NCI-H460 (cell line): ENCODE data around the gene IL1RL1. TPM values are rescaled to one million over a fixed set of nuclear protein-coding genes. Genes with fewer than 3 reads are reported as not detected.

Source experiments
- DNase-seq: peaks from one replicate; pipeline ENCODE4 v3.0.0-alpha.2; 2016; ENCODE audit warnings: low read depth; ENCODE audit errors: extremely low read depth
- total RNA-seq: library from RNA; depleted of rRNA; stranded (reverse); fragments of >200 nt; shearing (Covaris generic); gene quantifications from 2 replicates; pipeline ENCODE4 v1.2.3, GENCODE V29; 2014

IL1RL1 gene
- total RNA-seq, 1 experiment from 2014 or later = 4.5 TPM

GRCh38 chr2:102366406-102367112 is 55.2 kb downstream of the IL1RL1 start:
- no peak for DNase-seq

- DNase-seq = no peak
Measured at GRCh38 chr2:102367331-102367971, 56.1 kb downstream of the IL1RL1 start.

DNA sequence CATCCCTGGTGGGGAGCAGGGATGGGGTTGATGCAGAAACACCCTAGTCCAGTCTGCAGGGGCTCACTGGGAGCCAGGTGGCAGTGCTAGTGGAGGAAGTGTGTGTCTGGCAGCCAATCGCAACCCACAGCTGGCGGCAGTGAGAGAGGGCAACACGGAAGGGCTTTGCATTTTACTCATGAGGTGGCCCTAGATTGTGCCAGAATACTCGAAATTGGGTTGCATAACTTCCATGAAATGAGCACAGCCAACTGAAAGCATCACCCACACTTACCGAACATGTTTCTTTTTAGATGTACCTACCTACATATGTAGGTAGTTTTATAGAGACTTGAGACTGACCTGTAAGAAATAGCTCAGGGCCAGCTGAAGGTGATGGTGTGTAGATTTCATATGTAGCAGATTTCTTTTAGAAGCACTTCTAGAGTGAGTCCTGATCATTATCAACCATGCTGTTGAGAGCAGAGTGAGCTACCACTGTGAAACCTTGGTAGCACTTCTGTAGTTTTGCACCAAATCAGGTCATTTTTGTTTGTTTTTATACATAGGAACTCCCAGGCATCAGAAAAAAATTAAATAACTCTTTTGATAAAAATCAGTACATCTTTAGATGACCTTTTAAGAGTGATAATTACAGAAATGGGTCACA is 57.2 kb downstream of the IL1RL1 start:
- DNase-seq = no peak

GRCh38 chr2:102369866-102370265 is 58.5 kb downstream of the IL1RL1 start:
- no peak for DNase-seq

- DNase-seq = no peak
Measured at GRCh38 chr2:102376052-102376591, 64.8 kb downstream of the IL1RL1 start.

DNA sequence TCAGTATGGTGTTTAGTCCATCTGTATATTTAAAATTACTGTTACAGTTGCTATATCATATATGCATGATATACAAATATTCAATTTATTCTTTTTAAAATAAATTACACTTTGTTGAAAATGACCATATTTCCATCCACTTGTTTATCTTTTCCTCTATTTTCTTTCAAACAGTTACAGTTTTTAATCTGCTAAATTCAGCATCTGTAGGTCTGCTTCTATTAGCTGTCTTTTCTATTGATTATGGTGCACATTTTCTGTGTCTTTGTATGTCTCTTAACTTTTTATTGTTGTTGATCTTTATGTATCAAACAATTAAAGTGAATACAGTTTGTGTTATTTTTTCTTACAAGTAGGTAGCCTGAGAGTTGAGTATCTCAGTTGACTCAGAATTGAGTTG is 72.4 kb downstream of the IL1RL1 start:
- DNase-seq = no peak

- DNase-seq = no peak
Measured at GRCh38 chr2:102385522-102385921, 74.2 kb downstream of the IL1RL1 start.

DNA sequence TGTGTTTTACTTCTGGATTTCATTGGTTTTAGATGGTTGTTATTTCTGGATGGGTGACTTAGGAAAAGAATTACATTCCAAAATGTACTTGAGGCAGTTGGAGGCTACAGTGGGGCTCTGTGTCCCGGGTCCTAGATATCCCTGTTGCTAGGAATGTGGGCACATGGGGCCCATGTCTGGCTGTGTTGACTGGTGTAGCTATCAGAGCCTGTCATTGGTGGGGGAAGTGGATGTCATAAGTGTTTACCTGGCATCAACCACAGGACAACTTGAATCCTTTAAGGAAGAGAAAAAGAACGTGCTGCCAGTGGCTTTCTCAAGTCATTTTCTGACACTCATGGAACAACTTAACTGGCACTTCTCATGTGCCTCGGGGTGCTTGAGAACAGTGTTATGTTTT is 74.6 kb downstream of the IL1RL1 start:
- no peak for DNase-seq

DNA sequence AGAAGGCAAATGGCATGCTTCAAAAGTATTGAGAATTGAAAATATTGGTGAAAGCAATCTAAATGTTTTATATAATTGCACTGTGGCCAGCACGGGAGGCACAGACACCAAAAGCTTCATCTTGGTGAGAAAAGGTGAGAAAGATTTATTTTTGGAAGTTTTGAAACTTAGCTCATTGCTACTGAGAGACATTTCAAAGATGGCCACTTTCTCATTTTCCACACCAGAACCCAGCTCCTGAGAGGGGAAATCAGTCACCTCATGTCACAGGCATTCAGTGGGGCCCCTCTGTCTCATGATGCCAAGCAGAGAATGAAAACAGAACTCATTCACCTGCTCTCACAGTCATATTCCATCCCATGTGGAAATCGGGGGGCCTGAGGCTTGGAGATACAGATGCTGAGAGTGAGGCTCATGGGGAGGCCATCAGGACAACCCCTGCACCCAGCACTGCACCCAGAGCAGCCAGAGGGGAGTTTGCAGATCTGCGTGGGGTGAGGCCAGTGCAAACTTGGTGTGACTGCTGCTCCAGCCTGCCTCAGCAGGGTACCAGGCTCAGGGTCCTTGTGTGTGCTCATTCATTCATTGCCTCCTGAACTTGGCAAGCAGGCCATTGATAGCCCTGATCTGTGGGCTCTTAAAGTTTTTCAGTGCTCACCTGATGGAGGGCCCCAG is 75.6 kb downstream of the IL1RL1 start:
- DNase-seq = no peak

DNA sequence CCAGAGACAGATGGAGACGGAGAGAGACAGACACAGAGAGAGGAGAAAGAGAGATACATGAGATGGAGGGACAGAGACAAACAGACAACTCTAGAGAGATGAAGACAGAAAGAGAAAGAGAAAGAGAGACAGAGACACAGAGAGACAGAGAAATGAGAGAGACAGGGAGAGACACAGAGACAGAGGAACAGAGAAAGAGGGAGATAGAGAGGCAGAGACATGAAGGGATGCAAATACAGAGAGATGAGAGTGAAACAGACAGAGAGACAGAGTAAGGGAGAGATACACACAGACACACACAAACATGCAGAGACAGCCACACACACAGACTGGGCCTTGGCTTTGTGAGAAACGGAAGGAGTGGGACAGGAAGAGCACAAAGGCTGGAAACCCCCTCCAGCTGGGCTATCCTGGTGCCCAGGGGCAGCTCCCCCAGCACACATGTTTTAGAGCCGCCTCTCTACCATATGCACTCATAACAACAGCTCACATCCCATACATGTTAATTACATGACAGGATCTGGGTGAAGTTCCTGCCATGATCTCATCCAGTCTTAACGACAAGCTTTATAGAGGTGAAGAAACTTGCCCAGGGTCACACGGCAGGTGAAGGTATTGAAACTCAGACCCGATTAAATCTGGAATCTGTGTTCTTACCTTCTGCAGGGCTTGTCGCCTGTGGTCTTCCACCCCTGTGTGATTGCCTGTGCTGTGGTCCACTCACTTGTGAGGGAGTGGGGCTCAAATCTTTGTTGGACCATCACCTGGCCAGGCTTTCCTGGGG is 76.6 kb downstream of the IL1RL1 start:
- DNase-seq = no peak

DNA sequence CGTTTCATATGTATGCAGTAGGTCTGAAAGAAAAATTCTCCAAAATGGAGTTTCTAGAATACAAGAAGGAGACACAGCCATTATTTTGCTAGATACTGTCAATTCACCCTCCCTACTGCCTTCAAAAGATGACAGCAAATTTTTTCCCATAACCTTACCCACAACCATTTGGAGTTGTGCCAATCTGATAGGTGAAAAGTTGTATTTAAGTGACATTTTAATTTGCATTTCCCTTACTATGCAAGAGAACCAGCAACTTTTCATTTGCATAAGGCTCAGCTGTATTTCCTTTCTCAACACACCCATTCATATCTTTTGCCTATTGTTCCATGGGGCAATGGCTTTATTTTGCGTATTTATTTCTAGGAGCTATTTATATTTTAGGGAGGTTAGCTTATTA is 80.2 kb downstream of the IL1RL1 start:
- no peak for DNase-seq

- DNase-seq = no peak
Measured at GRCh38 chr2:102392096-102392495, 80.7 kb downstream of the IL1RL1 start.

- peak; percentile 6 for DNase-seq
Measured at GRCh38 chr2:102392942-102393341, 81.6 kb downstream of the IL1RL1 start.

GRCh38 chr2:102396012-102396411 is 84.6 kb downstream of the IL1RL1 start:
- no peak for DNase-seq

DNA sequence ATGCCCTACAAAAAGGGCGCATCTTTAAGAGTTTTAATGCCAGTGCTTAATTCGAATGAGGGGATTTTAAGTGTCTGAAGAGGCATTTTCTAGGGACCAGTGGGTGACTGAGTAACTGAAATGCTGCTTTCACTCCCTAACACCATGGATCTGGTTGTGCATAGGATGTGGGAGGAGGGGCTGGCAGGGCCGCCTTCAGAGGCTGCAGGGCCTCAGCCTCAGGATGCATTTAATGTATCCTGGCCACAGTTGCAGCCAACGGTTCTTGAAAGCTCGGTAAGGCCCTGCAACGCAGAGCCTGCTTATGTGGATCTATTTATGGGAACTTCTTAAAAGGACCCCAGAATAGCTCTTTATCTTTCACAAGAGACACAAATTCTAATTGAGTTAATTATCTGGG is 85.8 kb downstream of the IL1RL1 start:
- DNase-seq = no peak

DNA sequence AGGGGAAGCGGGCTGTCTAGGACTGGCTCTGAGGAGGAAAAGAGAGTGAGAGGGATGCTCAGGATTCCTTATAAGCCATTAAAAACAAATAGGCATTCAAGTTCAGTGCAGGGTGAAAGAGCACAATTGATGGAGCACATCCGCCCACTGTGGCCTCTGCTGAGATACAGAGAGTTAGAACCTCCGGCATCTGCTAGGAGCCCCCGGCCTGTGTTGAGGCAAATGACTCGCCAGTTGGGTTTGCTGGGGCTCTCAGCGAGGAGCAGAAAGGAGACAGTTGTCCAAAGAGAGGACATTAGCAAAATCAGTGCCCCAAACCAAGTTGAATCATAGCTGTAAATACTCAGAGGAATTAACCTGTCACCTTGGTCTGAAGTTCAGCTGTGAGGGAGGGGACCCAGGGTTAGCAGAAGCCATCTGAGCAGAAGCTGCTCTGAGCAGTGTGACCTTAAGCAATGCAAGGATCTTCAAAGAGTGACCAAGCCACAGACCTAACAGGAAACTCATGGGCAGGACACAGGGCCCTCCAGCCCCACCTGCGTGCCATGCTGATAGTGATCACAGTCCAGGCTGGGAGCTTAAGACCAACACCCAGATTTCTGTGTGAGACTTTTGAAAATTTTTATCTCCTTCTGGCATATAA is 88.3 kb downstream of the IL1RL1 start:
- DNase-seq = no peak

- DNase-seq = no peak
Measured at GRCh38 chr2:102401456-102401855, 90.1 kb downstream of the IL1RL1 start.
